Epithelial cell of proximal tubule (primary cell): ENCODE results near the gene IKBIP. TPM values are rescaled to one million over a fixed set of nuclear protein-coding genes. Genes with fewer than 3 reads are reported as not detected.

Source experiments
- DNase-seq: peaks from one replicate; pipeline ENCODE4 v3.0.0-alpha.2; 2011; ENCODE audit warnings: low read depth
- H3K4me3 ChIP-seq: 2 replicates; pipeline ENCODE4 v1.5.1; 2011; ENCODE audit warnings: low read depth, mild to moderate bottlenecking, low read length
- total RNA-seq: library from RNA; depleted of rRNA; stranded (reverse); fragments of >200 nt; gene quantifications from 2 replicates; pipeline ENCODE4 v1.2.3, GENCODE V29; 2015
- TF ChIP-seq, protein P1 (sequence below): conservative IDR thresholded peaks from 2 replicates; pipeline ENCODE4 v1.5.1; 2012; ENCODE audit warnings: low read depth, mild to moderate bottlenecking, low read length

The IKBIP gene
- total RNA-seq, 1 donor from 2014 or later: 48.3 TPM

GRCh38 chr12:98638009-98638408, 6.6 kb downstream of the IKBIP start:
- TF ChIP-seq, protein P1, sequence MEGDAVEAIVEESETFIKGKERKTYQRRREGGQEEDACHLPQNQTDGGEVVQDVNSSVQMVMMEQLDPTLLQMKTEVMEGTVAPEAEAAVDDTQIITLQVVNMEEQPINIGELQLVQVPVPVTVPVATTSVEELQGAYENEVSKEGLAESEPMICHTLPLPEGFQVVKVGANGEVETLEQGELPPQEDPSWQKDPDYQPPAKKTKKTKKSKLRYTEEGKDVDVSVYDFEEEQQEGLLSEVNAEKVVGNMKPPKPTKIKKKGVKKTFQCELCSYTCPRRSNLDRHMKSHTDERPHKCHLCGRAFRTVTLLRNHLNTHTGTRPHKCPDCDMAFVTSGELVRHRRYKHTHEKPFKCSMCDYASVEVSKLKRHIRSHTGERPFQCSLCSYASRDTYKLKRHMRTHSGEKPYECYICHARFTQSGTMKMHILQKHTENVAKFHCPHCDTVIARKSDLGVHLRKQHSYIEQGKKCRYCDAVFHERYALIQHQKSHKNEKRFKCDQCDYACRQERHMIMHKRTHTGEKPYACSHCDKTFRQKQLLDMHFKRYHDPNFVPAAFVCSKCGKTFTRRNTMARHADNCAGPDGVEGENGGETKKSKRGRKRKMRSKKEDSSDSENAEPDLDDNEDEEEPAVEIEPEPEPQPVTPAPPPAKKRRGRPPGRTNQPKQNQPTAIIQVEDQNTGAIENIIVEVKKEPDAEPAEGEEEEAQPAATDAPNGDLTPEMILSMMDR: no peak
- no peak overlapping the region for H3K4me3 ChIP-seq
- no peak for DNase-seq

GRCh38 chr12:98637068-98637467, 7.5 kb downstream of the IKBIP start:
- TF ChIP-seq, protein P1: no peak
- H3K4me3 ChIP-seq: no peak overlapping the region
- DNase-seq: no peak

DNA sequence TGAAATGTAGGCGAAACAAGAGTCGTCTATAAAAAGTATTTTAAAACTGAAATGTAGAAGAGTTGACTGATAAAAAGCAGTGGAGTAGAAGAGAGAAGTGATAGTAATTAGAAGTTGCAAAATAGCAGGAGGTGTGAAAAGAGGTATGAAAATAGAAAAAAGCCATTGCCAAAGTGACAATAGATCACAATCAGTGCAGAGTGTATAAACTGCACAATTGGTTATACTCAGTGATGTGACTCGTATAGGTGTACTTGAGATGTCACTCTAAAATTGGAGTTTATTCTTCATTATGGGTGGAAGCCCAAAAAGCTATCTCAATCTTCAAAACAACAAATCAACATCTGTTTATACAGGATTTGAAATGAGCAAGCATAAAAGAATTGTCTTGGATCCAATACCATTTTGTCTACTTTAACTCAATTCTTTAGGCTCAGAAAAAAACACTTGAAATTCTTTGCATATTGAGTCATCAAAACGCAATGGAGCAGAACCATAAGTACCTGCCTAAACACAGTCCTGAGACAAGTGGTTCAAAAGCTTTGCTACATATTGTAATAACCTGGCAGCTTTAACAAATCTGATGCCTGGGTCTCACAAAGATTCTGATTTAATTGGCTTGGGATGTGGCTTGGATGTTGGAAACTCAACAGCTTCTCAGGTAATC, 8.8 kb downstream of the IKBIP start:
- DNase-seq: peak; percentile 79
- TF ChIP-seq, protein P1: no peak
- no peak overlapping the region for H3K4me3 ChIP-seq

DNA sequence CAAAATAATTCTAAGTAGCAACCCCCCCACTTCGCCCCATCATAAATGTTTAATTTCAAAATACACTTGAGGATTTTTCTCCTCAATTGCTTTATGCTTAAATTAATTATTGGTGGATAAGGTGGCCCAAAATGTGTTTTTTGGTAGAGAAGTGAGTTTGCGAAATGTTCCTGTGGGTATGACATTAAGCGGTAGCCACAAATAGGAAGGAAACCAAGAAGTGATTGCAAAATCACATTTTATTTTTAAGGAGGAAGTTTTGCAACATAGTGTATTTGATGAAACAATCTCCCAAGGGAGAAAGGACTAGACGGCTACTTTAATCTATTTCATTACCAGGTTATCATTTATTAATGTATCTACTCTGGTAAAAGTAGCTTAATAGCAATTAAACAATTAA, 25.6 kb downstream of the IKBIP start:
- TF ChIP-seq, protein P1: no peak
- no peak overlapping the region for H3K4me3 ChIP-seq
- DNase-seq: no peak

DNA sequence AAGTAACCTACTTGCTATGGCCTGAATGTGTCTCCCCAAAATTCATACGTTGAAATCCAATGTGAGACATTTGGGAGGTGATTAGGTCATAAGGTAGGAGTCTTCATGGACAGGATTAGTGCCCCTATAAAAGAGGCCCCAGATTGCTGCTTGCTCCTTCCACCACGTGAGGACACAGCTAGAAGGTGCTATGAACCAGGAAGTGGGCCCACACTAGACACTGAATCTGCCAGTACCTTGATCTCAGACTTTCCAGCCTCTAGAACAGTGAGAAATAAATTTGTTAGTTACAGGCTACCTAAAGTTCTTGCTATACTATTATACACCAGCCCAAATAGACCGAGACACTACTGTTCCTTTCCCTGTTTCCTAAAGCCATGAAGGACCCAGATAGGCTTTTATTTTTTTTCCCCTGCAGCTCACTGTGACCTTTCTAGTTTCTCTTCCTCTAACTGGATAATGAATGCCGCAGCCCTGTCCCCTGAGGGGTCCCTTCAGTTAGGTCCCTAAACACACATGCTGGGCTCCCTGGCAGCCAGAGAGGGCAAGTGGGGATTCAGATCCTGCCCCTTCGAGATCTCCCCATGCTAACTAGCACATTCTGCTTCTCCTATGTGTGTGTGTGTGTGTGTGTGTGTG, 31.8 kb downstream of the IKBIP start:
- DNase-seq: no peak
- TF ChIP-seq, protein P1: no peak
- H3K4me3 ChIP-seq: no peak overlapping the region

GRCh38 chr12:98610596-98610995, 34.0 kb downstream of the IKBIP start:
- TF ChIP-seq, protein P1: no peak

More at GRCh38 chr12:98610596-98610995, 34.0 kb downstream of the IKBIP start:
- no peak overlapping the region for H3K4me3 ChIP-seq
- DNase-seq: no peak
